Activated CD4-positive, alpha-beta T cell treated with anti-CD3 and anti-CD28 coated beads for 48 hours (primary cell): ENCODE measurements around the gene C3orf49.

Experiments used
- DNase-seq: peaks from one replicate; pipeline ENCODE4 v3.0.0-alpha.2; 2020

Gene C3orf49

DNA sequence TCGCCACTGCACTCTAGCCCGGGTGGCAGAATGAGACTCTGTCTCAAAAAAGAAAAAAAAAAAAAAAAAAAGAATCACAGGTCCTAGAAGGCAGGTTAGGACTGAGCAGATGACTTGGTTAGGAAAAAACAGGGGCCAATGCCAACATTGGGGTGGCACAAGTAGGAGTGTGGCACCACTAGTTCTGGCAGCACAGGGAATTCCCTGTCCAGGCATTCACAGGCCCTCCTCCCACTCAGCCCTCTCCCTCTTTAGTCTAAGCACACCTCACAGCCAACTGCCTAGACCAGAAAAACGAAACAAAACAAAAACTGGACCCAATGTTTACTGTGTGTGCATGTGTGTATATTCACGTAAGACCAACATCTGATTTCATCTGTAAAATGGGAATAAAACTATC is 34.0 kb downstream of the C3orf49 start:
- DNase-seq = no peak

DNA sequence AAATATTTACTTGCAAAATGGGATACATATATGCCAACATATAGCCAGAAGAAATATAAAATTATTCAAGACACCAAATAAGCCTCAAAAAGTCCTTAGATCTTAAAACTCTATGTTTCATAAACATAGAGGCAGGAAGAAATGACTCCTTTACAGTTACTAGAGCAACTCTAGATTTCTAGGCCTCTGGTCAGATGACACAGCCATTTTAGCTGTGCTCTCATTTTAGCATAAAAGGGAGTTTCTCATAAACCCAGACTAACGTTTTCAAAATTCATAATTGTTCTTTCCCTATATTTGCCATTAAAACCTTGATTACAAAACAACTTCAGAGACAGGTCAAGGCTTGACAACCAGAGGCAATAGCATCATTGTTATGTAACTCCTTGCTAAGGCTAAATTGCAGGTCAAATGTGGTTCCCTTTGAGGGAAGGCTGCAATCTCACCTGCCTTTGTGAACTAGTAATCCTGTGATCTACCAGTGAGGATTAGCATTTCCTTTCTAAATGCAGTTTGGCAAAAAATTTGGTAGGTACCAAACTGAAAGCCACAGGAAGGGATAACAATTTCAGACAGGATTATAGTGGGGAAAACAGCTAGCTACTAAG is 36.3 kb downstream of the C3orf49 start:
- DNase-seq = no peak

DNA sequence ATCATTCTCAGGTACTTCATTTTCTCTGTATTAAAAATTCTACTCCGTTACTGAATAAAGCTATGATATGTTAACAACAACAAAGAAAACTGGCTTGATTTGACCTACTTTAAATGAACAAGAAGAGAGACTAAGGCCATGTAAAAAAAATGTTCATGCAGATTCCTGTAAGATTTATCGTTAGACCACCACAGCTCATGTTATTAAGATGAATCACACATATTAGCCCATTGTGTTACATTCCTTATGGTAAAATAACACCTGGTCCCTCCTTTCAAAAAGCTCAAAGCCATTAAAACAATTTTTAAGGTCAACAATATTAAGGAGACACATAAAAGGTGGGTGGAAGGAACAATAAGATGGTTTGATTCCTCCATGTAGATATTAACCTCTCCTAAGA is 38.2 kb downstream of the C3orf49 start:
- no peak for DNase-seq

- no peak for DNase-seq
Measured at GRCh38 chr3:63860776-63861175, 41.7 kb downstream of the C3orf49 start.

- DNase-seq = no peak
Measured at GRCh38 chr3:63861306-63861705, 42.2 kb downstream of the C3orf49 start.

DNA sequence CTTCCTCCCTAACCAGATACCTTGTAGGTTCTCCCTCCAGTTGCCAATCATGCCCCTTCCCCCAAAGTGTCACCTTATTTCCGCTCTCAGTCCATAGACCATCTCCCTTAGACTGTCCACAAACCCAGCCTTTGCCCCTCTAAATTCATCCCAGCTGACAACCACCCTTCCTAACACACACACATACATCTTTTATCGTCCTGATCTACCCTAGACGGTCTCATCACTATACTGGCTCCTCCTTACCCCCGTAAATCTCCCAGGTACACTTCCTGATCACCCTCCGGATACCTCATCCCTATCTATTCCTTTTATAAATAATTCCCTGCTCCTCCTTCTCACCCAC is 43.7 kb downstream of the C3orf49 start:
- DNase-seq = no peak

- DNase-seq = peak; percentile 76
Measured at GRCh38 chr3:63863150-63864007, 44.3 kb downstream of the C3orf49 start, which contains the start of the genes ATXN7 and THOC7. Gene ATXN7 (plus strand): TSS chr3:63863867. CDS start chr3:63912599, 48,732 bp downstream. Gene THOC7 (minus strand): TSS chr3:63863805. CDS start chr3:63863790, 15 bp downstream.

DNA sequence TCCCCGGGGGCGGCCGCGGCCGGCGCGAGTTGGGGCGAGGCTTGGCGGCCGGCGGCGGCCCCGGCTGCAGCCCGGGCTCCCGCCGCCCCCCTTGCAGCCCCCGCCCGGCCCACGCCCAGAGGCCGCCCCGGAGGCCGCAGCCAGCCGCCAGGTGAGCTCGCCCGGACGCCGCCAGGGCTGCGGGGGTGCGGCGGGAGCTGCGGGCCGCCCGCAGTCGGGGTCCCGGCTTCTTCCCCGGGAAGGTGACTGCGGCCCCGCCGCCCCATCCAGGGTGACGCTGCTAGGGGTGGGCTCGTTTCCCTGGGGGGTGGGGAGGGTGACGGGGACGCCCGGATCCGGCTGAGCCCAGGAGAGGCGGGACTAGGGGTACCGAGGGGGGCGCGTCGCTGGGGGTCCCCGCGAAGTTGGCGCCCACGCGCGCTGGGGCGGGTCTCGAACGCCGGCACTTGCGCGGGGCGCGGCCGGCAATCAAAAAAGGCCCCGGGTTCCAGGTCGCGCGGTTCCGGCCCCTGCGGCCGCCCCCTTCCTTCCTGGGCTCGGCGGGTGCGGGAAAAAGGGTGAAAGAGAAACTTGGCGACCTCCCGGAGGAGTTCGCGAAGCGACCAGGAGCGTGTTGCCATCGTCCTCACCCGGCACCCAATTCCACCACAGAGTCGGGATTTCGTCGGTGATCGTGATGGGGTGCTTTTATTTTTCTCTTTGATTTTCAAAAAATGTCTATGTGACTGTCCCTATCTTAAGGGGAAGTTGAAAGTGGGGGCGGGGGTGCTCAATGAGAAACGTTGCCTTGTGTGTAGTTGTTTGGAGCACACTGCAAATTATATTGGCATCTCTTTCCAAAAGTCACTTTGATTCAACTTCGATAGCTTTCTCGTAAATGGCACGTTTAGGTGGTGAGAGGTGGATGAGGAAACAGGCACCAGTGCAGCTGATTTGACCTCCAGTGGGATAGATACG is 45.2 kb downstream of the C3orf49 start:
- peak; percentile 58 for DNase-seq

DNA sequence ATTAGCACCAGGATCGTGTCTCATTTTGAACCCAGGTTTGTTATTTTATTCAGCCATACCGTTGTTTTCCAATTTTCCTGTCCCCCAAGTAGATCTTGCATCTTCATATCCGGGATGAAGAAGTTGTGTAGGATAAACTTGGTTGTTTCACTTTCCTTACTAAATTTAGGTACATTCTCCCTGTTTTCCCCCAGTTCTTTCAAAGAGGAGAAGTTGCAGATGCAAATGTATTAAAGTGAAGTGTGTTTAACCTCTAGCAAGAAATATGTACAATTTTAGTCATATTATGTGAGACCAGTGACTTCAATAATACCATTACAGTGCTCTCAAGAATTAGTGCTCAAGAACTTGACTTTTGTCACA is 45.8 kb downstream of the C3orf49 start:
- DNase-seq = no peak

- no peak for DNase-seq
Measured at GRCh38 chr3:63867225-63867624, 48.1 kb downstream of the C3orf49 start.

DNA sequence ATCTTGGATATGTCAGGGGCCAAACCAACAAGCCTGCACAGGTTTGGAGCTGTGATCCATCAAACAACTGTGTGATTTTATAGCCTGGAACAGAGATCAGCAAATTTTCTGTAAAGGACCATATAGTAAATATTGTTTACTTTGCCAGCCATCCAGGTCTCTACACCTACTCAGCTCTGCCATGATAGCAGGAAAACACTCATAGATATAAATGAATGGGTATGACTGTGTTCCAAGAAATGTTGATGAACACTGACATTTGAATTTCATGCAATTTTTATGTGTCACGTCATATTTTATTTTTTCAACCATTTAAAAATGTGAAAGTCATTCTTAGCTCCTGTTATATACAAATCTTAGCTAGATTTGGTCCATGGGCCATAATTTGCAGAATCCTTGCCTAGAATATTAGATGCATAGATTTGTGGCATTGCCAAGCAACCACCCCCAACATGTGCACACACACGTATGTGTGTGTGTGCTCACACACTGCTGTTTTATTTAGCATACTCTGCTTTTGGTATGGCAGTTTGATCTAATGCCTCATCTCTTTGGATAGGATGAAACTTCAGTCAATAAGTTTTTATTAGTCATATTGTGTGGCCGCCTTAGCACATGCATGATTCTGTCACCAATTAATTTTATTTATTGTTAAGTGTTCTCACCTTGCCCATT is 51.0 kb downstream of the C3orf49 start:
- DNase-seq = no peak

GRCh38 chr3:63870615-63871005 is 51.5 kb downstream of the C3orf49 start:
- no peak for DNase-seq

- DNase-seq = no peak
Measured at GRCh38 chr3:63872135-63872924, 53.2 kb downstream of the C3orf49 start.

GRCh38 chr3:63874769-63875168 is 55.7 kb downstream of the C3orf49 start:
- no peak for DNase-seq

DNA sequence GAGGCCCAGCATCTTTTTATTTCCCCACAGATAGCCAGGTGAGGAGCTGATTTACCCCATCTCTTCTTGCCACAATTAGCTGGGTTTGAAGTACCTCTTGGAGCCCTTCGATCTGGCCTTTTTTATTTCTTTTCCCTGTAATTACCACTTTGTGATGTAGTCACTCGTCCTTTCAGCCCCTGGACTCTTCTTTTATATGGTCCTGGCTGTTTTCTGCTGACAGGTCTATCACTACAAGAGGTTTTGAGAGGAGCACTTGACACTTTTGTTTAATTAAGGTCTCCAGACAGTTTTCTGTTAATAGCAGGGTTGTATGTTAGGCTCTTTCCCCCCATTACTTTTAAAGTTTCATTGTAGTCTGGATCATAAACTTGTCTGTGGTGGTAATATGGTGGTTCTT is 56.4 kb downstream of the C3orf49 start:
- DNase-seq = no peak

DNA sequence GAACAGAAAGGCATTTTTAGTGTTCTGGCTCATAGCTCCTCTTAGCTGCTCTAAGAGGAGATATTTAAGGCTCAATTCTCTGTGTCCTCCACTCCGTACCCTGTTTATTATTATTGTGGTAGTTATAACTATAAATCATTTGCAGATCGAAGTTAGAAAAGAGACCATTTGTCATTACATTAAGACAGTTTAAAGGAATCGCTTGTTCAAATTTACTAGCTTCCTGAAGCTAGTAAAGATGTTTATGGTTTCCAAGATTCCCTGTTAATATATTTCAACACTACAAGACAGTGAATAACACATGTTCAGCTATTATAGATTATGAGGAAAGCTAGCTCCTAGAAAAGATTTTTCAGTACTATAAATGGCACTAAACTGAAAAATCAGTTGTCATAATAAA is 57.2 kb downstream of the C3orf49 start:
- no peak for DNase-seq

DNA sequence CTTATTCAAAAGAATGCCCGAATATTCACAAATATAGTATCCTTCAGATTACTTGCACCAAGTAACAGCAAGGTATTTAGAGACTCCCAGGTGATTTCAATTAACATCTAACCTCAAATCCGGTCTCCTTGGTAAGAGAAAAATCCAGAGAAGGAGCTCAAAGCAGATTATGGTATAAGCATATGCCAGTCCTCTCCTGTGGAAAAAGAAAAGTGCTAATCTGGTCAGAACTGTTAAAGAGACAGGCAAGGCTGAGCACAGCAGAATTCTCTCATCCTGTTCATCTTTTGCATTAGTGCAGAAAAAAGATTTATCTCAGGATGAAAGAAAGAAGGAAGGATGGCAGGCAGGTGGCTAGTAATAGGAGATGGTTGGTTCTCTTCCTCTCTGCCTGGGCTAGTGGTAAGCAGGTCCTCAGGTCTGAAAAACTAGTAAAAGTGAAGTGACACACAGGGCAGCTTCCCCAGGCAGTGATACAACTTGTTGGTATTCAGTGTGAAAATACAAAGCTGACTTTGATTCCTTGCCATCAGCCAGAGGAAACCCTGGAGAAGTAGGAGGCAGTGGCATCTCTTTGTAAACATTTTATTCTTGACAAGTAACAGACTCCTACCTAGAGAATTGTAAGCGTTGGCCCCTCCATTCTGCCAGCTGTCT is 58.8 kb downstream of the C3orf49 start:
- no peak for DNase-seq

DNA sequence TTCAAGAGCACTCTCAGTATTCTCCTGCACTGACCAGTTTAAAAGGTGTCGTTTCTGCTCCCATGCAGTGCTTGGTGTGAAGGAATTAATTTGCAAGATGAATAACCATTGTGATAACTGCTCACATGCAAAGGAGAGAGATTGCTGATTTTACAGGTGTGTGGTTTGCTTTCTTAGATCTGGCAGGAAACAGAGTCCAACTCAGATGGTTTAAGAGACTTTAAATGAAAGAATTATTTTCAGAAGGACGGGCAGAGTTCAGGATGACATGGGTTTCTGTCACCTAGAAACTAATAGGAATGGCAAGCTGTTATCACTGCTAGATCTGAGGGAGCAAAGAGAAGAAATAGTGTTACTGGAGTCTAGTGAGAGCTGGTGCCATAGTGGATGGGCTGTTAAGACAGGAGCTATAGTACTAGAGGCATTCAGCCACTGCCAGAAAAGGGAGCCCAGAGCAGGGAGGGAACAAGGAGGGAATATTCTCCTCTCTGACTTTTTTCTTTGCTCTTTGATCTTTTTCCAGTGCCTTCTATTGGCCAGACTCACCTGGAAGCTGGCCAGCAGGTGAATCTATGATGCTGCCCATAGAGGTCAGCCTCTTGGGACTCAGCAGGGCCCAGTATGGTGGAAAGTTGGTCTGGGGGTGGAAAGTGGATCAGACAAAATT is 59.4 kb downstream of the C3orf49 start:
- no peak for DNase-seq

GRCh38 chr3:63880653-63881052 is 61.6 kb downstream of the C3orf49 start:
- no peak for DNase-seq

GRCh38 chr3:63886858-63887257 is 67.8 kb downstream of the C3orf49 start:
- DNase-seq = no peak

GRCh38 chr3:63891518-63891917 is 72.4 kb downstream of the C3orf49 start:
- no peak for DNase-seq
